ENCODE measurements around the gene IREB2.

DNA sequence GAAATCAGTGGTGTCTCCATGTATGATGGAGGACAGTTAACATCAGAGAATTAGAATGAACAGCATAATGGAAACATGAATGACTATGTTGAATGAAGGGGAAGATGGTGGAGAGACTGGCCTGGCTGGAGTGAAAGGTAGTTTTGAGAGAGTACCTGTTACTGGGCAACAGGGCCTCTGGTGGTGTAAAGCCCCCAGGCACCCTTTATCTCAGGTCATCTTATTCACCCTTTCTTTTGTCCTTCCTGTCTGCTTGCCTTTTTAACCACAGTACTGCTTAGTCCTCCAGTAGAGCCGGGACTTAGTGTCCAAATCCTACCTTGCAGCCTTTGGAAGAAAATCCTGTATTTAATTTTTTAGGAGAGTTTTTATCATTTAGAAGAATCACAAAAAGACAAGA is 6.2 kb downstream of the IREB2 start:
- TF ChIP-seq, protein P1, sequence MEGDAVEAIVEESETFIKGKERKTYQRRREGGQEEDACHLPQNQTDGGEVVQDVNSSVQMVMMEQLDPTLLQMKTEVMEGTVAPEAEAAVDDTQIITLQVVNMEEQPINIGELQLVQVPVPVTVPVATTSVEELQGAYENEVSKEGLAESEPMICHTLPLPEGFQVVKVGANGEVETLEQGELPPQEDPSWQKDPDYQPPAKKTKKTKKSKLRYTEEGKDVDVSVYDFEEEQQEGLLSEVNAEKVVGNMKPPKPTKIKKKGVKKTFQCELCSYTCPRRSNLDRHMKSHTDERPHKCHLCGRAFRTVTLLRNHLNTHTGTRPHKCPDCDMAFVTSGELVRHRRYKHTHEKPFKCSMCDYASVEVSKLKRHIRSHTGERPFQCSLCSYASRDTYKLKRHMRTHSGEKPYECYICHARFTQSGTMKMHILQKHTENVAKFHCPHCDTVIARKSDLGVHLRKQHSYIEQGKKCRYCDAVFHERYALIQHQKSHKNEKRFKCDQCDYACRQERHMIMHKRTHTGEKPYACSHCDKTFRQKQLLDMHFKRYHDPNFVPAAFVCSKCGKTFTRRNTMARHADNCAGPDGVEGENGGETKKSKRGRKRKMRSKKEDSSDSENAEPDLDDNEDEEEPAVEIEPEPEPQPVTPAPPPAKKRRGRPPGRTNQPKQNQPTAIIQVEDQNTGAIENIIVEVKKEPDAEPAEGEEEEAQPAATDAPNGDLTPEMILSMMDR (IDR thresholded peaks at IDR 0.05; ENCODE audit: insufficient read depth, low read length, poor library complexity, severe bottlenecking) = no peak
- TF ChIP-seq EZH2phosphoT487 (conservative IDR thresholded peaks at IDR 0.05; ENCODE audit: low read length) = no peak

Measured in SU-DHL-6 (cell line).